Measurements from ENCODE around the gene CALN1. TPM values are rescaled to one million over a fixed set of nuclear protein-coding genes. Genes with fewer than 3 reads are reported as not detected.

Gene CALN1
- total and polyA plus RNA-seq, 9 of the 15 experiments (the other 6 are each of a cell fraction or from before 2014, with no cell fraction given) = 1.4 to 7.5 (median 3.3) TPM

DNA sequence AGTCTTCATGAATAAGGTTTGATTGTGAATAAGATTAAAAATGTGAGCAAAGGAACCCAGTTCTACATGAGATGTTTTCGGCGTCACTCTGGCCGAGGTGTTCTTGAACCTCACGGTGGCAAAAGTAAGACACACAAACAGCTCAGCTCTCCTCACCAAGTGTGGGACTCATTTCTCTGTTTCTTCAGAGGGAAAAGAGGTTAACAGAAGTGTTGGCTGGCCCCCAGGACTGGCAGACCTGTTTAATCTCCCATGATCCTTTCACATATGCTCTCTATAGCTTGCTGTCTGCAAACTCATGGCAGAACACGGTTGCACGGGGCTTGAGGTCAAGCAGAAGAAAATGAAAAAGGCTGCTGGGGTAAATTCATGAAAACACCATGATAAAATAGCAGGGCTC, 394.4 kb downstream of the CALN1 start:
- BruUV-seq (replicated peaks) = no TSS peak
- no peaks in the 10 kb centered on the region for H3K79me2 ChIP-seq (ENCODE audit: control insufficient read depth, insufficient read depth, low read length)
- H3K27me3 ChIP-seq (ENCODE audit: control insufficient read depth in 2 of 2, insufficient read depth in 2 of 2, low read length in 2 of 2) = no peaks in the 10 kb centered on the region
- no peaks in the 10 kb centered on the region for H3K9me3 ChIP-seq (replicated peaks; ENCODE audit: control insufficient read depth, insufficient read depth, low read depth, low read length)
- no peak for FAIRE-seq
- no peaks in the 10 kb centered on the region for H3K9me1 ChIP-seq (ENCODE audit: control insufficient read depth, insufficient read depth, low read length)
- no peak for DNase-seq (ENCODE audit: extremely low read depth in 1 of 4, low spot score in 3 of 4)
- no peak overlapping the region for H3K4me3 ChIP-seq
- CTCF ChIA-PET (ENCODE audit: low intra/inter-chr PET ratio) = no interaction called here
- intact Hi-C loops (cut with micrococcal nuclease) (no loop called here), in situ Hi-C loops (cut with MboI) (no loop called here)
- POLR2A ChIA-PET = no interaction called here
- WGBS (ENCODE audit: insufficient coverage, low coverage, missing lambda C conversion rate) = 2% methylated on average over 6 of the region's 6 CpGs
- no peak overlapping the region for H3K4me2 ChIP-seq (ENCODE audit: insufficient read depth, low read length)
- H3K4me1 ChIP-seq (replicated peaks in 1 of 2; ENCODE audit: control insufficient read depth in 2 of 2, insufficient read depth in 2 of 2, low read length in 2 of 2) = no peaks in the 10 kb centered on the region
- H2AFZ ChIP-seq (ENCODE audit: low read depth, low read length) = no peak overlapping the region
- no peak for ATAC-seq
- H3K9ac ChIP-seq (ENCODE audit: insufficient read depth in 1 of 2, low read depth in 2 of 2, low read length in 2 of 2) = no peak overlapping the region
- H3K36me3 ChIP-seq (ENCODE audit: control insufficient read depth, insufficient read depth, low read length) = no peaks in the 10 kb centered on the region
- H3K27ac ChIP-seq (ENCODE audit: extremely low read depth, low read depth, low read length) = no peak overlapping the region
- no peaks in the 10 kb centered on the region for H4K20me1 ChIP-seq (replicated peaks; ENCODE audit: control insufficient read depth, insufficient read depth, low read length)
- no peak for TF ChIP-seq MCM2 (IDR thresholded peaks at IDR 0.05; ENCODE audit: low read depth)
- no peak for TF ChIP-seq ZNF134 (CRISPR knock-in tag; conservative IDR thresholded peaks at IDR 0.05)
- no peak for TF ChIP-seq MEIS2 (IDR thresholded peaks at IDR 0.05; ENCODE audit: partially characterized antibody)
- TF ChIP-seq, protein P1, sequence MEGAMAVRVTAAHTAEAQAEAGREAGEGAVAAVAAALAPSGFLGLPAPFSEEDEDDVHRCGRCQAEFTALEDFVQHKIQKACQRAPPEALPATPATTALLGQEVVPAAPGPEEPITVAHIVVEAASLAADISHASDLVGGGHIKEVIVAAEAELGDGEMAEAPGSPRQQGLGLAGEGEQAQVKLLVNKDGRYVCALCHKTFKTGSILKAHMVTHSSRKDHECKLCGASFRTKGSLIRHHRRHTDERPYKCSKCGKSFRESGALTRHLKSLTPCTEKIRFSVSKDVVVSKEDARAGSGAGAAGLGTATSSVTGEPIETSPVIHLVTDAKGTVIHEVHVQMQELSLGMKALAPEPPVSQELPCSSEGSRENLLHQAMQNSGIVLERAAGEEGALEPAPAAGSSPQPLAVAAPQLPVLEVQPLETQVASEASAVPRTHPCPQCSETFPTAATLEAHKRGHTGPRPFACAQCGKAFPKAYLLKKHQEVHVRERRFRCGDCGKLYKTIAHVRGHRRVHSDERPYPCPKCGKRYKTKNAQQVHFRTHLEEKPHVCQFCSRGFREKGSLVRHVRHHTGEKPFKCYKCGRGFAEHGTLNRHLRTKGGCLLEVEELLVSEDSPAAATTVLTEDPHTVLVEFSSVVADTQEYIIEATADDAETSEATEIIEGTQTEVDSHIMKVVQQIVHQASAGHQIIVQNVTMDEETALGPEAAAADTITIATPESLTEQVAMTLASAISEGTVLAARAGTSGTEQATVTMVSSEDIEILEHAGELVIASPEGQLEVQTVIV (CRISPR knock-in tag; IDR thresholded peaks at IDR 0.05; ENCODE audit: borderline replicate concordance) = no peak
- TF ChIP-seq NCOA1 (IDR thresholded peaks at IDR 0.05; ENCODE audit: low read depth) = no peak
- TF ChIP-seq SRSF9 (IDR thresholded peaks at IDR 0.05; ENCODE audit: borderline replicate concordance, low read depth, low read length) = no peak
- no peak for TF ChIP-seq ELF2 (CRISPR knock-in tag; IDR thresholded peaks at IDR 0.05)
- TF ChIP-seq NELFE (IDR thresholded peaks at IDR 0.05; ENCODE audit: insufficient read depth, insufficient read length) = no peak
- TF ChIP-seq PYGO2 (tag; IDR thresholded peaks at IDR 0.05) = no peak
- no peak for TF ChIP-seq FOXA1 (IDR thresholded peaks at IDR 0.05; ENCODE audit: borderline replicate concordance)
- TF ChIP-seq, protein P2, sequence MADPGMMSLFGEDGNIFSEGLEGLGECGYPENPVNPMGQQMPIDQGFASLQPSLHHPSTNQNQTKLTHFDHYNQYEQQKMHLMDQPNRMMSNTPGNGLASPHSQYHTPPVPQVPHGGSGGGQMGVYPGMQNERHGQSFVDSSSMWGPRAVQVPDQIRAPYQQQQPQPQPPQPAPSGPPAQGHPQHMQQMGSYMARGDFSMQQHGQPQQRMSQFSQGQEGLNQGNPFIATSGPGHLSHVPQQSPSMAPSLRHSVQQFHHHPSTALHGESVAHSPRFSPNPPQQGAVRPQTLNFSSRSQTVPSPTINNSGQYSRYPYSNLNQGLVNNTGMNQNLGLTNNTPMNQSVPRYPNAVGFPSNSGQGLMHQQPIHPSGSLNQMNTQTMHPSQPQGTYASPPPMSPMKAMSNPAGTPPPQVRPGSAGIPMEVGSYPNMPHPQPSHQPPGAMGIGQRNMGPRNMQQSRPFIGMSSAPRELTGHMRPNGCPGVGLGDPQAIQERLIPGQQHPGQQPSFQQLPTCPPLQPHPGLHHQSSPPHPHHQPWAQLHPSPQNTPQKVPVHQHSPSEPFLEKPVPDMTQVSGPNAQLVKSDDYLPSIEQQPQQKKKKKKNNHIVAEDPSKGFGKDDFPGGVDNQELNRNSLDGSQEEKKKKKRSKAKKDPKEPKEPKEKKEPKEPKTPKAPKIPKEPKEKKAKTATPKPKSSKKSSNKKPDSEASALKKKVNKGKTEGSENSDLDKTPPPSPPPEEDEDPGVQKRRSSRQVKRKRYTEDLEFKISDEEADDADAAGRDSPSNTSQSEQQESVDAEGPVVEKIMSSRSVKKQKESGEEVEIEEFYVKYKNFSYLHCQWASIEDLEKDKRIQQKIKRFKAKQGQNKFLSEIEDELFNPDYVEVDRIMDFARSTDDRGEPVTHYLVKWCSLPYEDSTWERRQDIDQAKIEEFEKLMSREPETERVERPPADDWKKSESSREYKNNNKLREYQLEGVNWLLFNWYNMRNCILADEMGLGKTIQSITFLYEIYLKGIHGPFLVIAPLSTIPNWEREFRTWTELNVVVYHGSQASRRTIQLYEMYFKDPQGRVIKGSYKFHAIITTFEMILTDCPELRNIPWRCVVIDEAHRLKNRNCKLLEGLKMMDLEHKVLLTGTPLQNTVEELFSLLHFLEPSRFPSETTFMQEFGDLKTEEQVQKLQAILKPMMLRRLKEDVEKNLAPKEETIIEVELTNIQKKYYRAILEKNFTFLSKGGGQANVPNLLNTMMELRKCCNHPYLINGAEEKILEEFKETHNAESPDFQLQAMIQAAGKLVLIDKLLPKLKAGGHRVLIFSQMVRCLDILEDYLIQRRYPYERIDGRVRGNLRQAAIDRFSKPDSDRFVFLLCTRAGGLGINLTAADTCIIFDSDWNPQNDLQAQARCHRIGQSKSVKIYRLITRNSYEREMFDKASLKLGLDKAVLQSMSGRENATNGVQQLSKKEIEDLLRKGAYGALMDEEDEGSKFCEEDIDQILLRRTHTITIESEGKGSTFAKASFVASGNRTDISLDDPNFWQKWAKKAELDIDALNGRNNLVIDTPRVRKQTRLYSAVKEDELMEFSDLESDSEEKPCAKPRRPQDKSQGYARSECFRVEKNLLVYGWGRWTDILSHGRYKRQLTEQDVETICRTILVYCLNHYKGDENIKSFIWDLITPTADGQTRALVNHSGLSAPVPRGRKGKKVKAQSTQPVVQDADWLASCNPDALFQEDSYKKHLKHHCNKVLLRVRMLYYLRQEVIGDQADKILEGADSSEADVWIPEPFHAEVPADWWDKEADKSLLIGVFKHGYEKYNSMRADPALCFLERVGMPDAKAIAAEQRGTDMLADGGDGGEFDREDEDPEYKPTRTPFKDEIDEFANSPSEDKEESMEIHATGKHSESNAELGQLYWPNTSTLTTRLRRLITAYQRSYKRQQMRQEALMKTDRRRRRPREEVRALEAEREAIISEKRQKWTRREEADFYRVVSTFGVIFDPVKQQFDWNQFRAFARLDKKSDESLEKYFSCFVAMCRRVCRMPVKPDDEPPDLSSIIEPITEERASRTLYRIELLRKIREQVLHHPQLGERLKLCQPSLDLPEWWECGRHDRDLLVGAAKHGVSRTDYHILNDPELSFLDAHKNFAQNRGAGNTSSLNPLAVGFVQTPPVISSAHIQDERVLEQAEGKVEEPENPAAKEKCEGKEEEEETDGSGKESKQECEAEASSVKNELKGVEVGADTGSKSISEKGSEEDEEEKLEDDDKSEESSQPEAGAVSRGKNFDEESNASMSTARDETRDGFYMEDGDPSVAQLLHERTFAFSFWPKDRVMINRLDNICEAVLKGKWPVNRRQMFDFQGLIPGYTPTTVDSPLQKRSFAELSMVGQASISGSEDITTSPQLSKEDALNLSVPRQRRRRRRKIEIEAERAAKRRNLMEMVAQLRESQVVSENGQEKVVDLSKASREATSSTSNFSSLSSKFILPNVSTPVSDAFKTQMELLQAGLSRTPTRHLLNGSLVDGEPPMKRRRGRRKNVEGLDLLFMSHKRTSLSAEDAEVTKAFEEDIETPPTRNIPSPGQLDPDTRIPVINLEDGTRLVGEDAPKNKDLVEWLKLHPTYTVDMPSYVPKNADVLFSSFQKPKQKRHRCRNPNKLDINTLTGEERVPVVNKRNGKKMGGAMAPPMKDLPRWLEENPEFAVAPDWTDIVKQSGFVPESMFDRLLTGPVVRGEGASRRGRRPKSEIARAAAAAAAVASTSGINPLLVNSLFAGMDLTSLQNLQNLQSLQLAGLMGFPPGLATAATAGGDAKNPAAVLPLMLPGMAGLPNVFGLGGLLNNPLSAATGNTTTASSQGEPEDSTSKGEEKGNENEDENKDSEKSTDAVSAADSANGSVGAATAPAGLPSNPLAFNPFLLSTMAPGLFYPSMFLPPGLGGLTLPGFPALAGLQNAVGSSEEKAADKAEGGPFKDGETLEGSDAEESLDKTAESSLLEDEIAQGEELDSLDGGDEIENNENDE (IDR thresholded peaks at IDR 0.05; ENCODE audit: low read depth, low read length) = no peak
